ENCODE results near the gene CD40LG.

CD40LG gene

GRCh38 chrX:136674270-136674985, 26.5 kb downstream of the CD40LG start:
- H3K9me3 ChIP-seq (ENCODE audit: severe bottlenecking), result no peaks in the 10 kb centered on the region
- no peak overlapping the region for H3K27ac ChIP-seq (ENCODE audit: poor library complexity, severe bottlenecking)
- ATAC-seq (ENCODE audit: low read depth) (no peak), DNase-seq (ENCODE audit: low spot score) (no peak)
- TF ChIP-seq CTCF (IDR thresholded peaks at IDR 0.05; ENCODE audit: poor library complexity, severe bottlenecking), result no peak
- H3K27me3 ChIP-seq (ENCODE audit: insufficient read depth, poor library complexity, severe bottlenecking), result no peaks in the 10 kb centered on the region
- H3K4me1 ChIP-seq (ENCODE audit: insufficient read depth, poor library complexity, severe bottlenecking), result no peaks in the 10 kb centered on the region
- no peak overlapping the region for H3K4me3 ChIP-seq (ENCODE audit: severe bottlenecking)
- no peaks in the 10 kb centered on the region for H3K36me3 ChIP-seq (ENCODE audit: low read depth)

- no peak for TF ChIP-seq CTCF (IDR thresholded peaks at IDR 0.05; ENCODE audit: poor library complexity, severe bottlenecking)
- Histone ChIP-seq H3K36me3 (ENCODE audit: low read depth) (no peaks in the 10 kb centered on the region), H3K27me3 (ENCODE audit: insufficient read depth, poor library complexity, severe bottlenecking) (no peaks in the 10 kb centered on the region), H3K9me3 (ENCODE audit: severe bottlenecking) (no peaks in the 10 kb centered on the region), H3K4me1 (ENCODE audit: insufficient read depth, poor library complexity, severe bottlenecking) (no peaks in the 10 kb centered on the region), H3K27ac (ENCODE audit: poor library complexity, severe bottlenecking) (no peak overlapping the region), H3K4me3 (ENCODE audit: severe bottlenecking) (no peak overlapping the region)
- no peak for DNase-seq (ENCODE audit: low spot score)
- no peak for ATAC-seq (ENCODE audit: low read depth)
These were observed 31.6 kb downstream of the CD40LG start for GRCh38 chrX:136679531-136679930.

GRCh38 chrX:136684120-136684519, 36.2 kb downstream of the CD40LG start:
- DNase-seq (ENCODE audit: low spot score) (no peak), ATAC-seq (ENCODE audit: low read depth) (no peak)
- H3K4me3 ChIP-seq (ENCODE audit: severe bottlenecking), result no peak overlapping the region
- no peaks in the 10 kb centered on the region for H3K36me3 ChIP-seq (ENCODE audit: low read depth)
- no peak overlapping the region for H3K27ac ChIP-seq (ENCODE audit: poor library complexity, severe bottlenecking)
- H3K27me3 ChIP-seq (ENCODE audit: insufficient read depth, poor library complexity, severe bottlenecking), result no peaks in the 10 kb centered on the region
- no peak for TF ChIP-seq CTCF (IDR thresholded peaks at IDR 0.05; ENCODE audit: poor library complexity, severe bottlenecking)
- H3K4me1 ChIP-seq (ENCODE audit: insufficient read depth, poor library complexity, severe bottlenecking), result no peaks in the 10 kb centered on the region
- no peaks in the 10 kb centered on the region for H3K9me3 ChIP-seq (ENCODE audit: severe bottlenecking)

- no peaks in the 10 kb centered on the region for H3K27me3 ChIP-seq (ENCODE audit: insufficient read depth, poor library complexity, severe bottlenecking)
- no peak for DNase-seq (ENCODE audit: low spot score)
- ATAC-seq (ENCODE audit: low read depth), result no peak
- no peak overlapping the region for H3K27ac ChIP-seq (ENCODE audit: poor library complexity, severe bottlenecking)
- H3K36me3 ChIP-seq (ENCODE audit: low read depth), result no peaks in the 10 kb centered on the region
- no peaks in the 10 kb centered on the region for H3K4me1 ChIP-seq (ENCODE audit: insufficient read depth, poor library complexity, severe bottlenecking)
- no peaks in the 10 kb centered on the region for H3K9me3 ChIP-seq (ENCODE audit: severe bottlenecking)
- no peak overlapping the region for H3K4me3 ChIP-seq (ENCODE audit: severe bottlenecking)
- TF ChIP-seq CTCF (IDR thresholded peaks at IDR 0.05; ENCODE audit: poor library complexity, severe bottlenecking), result no peak
These were observed 39.5 kb downstream of the CD40LG start for GRCh38 chrX:136687457-136687856.

GRCh38 chrX:136689436-136689835, 41.5 kb downstream of the CD40LG start:
- Histone ChIP-seq H3K27ac (ENCODE audit: poor library complexity, severe bottlenecking) (no peak overlapping the region), H3K4me1 (ENCODE audit: insufficient read depth, poor library complexity, severe bottlenecking) (no peaks in the 10 kb centered on the region), H3K9me3 (ENCODE audit: severe bottlenecking) (no peaks in the 10 kb centered on the region), H3K36me3 (ENCODE audit: low read depth) (no peaks in the 10 kb centered on the region), H3K4me3 (ENCODE audit: severe bottlenecking) (no peak overlapping the region), H3K27me3 (ENCODE audit: insufficient read depth, poor library complexity, severe bottlenecking) (no peaks in the 10 kb centered on the region)
- DNase-seq (ENCODE audit: low spot score) (no peak), ATAC-seq (ENCODE audit: low read depth) (no peak)
- TF ChIP-seq CTCF (IDR thresholded peaks at IDR 0.05; ENCODE audit: poor library complexity, severe bottlenecking), result no peak
